Activated naive CD8-positive, alpha-beta T cell treated with anti-CD3 and anti-CD28 coated beads, Interleukin-2, amount 50 U/mL, for 24 hours (primary cell): ENCODE data around the gene AGXT.

ENCODE experiments used
- ATAC-seq: fragments of 150-1000 bp; cut with Tn5 transposase; one replicate; pipeline ENCODE4 v1.10.0; 2021
- DNase-seq: peaks from one replicate; pipeline ENCODE4 v3.0.0; 2021
- H3K27ac Mint-ChIP-seq: one replicate; pipeline ENCODE4 v1.8.0; 2021; ENCODE audit warnings: mild to moderate bottlenecking, mixed read lengths
- H3K27me3 Mint-ChIP-seq: one replicate; pipeline ENCODE4 v1.8.0; 2021; ENCODE audit warnings: mixed read lengths
- H3K36me3 Mint-ChIP-seq: one replicate; pipeline ENCODE4 v1.8.0; 2021; ENCODE audit warnings: low read depth, mixed read lengths
- H3K4me1 Mint-ChIP-seq: one replicate; pipeline ENCODE4 v1.8.0; 2021; ENCODE audit warnings: mixed read lengths
- H3K4me3 Mint-ChIP-seq: one replicate; pipeline ENCODE4 v1.8.0; 2021; ENCODE audit warnings: mild to moderate bottlenecking, moderate library complexity, mixed read lengths
- H3K9me3 Mint-ChIP-seq: one replicate; pipeline ENCODE4 v1.8.0; 2021; ENCODE audit warnings: mixed read lengths

Gene AGXT

GRCh38 chr2:240872317-240873097 lies 3.9 kb downstream of the AGXT start:
- Mint-ChIP-seq H3K27me3 (no peaks in the 10 kb centered on the region), H3K36me3 (no peaks in the 10 kb centered on the region), H3K27ac (no peak overlapping the region), H3K4me3 (no peak overlapping the region), H3K9me3 (no peaks in the 10 kb centered on the region), H3K4me1 (no peaks in the 10 kb centered on the region)
- no peak for ATAC-seq
- no peak for DNase-seq

- no peaks in the 10 kb centered on the region for H3K27me3 Mint-ChIP-seq
- no peaks in the 10 kb centered on the region for H3K36me3 Mint-ChIP-seq
- H3K9me3 Mint-ChIP-seq: no peaks in the 10 kb centered on the region
- ATAC-seq: no peak
- H3K4me1 Mint-ChIP-seq: no peaks in the 10 kb centered on the region
- H3K27ac Mint-ChIP-seq: no peak overlapping the region
- no peak overlapping the region for H3K4me3 Mint-ChIP-seq
- DNase-seq: no peak
These were observed 4.6 kb downstream of the AGXT start for GRCh38 chr2:240873098-240873788.

GRCh38 chr2:240873805-240874714 lies 5.4 kb downstream of the AGXT start:
- ATAC-seq (no peak), DNase-seq (no peak)
- H3K36me3 Mint-ChIP-seq: no peaks in the 10 kb centered on the region
- no peaks in the 10 kb centered on the region for H3K27me3 Mint-ChIP-seq
- H3K27ac Mint-ChIP-seq: no peak overlapping the region
- H3K4me1 Mint-ChIP-seq: no peaks in the 10 kb centered on the region
- no peaks in the 10 kb centered on the region for H3K9me3 Mint-ChIP-seq
- H3K4me3 Mint-ChIP-seq: no peak overlapping the region

- no peak for DNase-seq
- Mint-ChIP-seq H3K4me3 (no peak overlapping the region), H3K9me3 (no peaks in the 10 kb centered on the region)
These were observed 6.1 kb downstream of the AGXT start for GRCh38 chr2:240874715-240875227.

GRCh38 chr2:240875228-240876034 lies 6.8 kb downstream of the AGXT start:
- DNase-seq: no peak
- H3K9me3 Mint-ChIP-seq: no peaks in the 10 kb centered on the region
- ATAC-seq: no peak
- no peaks in the 10 kb centered on the region for H3K36me3 Mint-ChIP-seq
- no peak overlapping the region for H3K4me3 Mint-ChIP-seq
- H3K27me3 Mint-ChIP-seq: no peaks in the 10 kb centered on the region
- no peak overlapping the region for H3K27ac Mint-ChIP-seq
- H3K4me1 Mint-ChIP-seq: no peaks in the 10 kb centered on the region

More at GRCh38 chr2:240874715-240875227, 6.1 kb downstream of the AGXT start:
- H3K4me1 Mint-ChIP-seq: no peaks in the 10 kb centered on the region
- no peaks in the 10 kb centered on the region for H3K36me3 Mint-ChIP-seq
- no peaks in the 10 kb centered on the region for H3K27me3 Mint-ChIP-seq
- ATAC-seq: no peak
- H3K27ac Mint-ChIP-seq: no peak overlapping the region

GRCh38 chr2:240876035-240876474 lies 7.4 kb downstream of the AGXT start:
- Mint-ChIP-seq H3K36me3 (no peaks in the 10 kb centered on the region), H3K4me1 (no peaks in the 10 kb centered on the region), H3K27ac (no peak overlapping the region), H3K9me3 (no peaks in the 10 kb centered on the region), H3K4me3 (no peak overlapping the region), H3K27me3 (no peaks in the 10 kb centered on the region)
- no peak for DNase-seq
- ATAC-seq: no peak

GRCh38 chr2:240876475-240877251 lies 8.0 kb downstream of the AGXT start:
- DNase-seq (no peak), ATAC-seq (peak; percentile 5)
- no peaks in the 10 kb centered on the region for H3K4me1 Mint-ChIP-seq
- no peaks in the 10 kb centered on the region for H3K27me3 Mint-ChIP-seq
- no peak overlapping the region for H3K4me3 Mint-ChIP-seq
- no peak overlapping the region for H3K27ac Mint-ChIP-seq
- no peaks in the 10 kb centered on the region for H3K36me3 Mint-ChIP-seq
- no peaks in the 10 kb centered on the region for H3K9me3 Mint-ChIP-seq

GRCh38 chr2:240877460-240878340 lies 9.1 kb downstream of the AGXT start:
- ATAC-seq: no peak
- Mint-ChIP-seq H3K27me3 (no peaks in the 10 kb centered on the region), H3K9me3 (no peaks in the 10 kb centered on the region), H3K4me1 (no peaks in the 10 kb centered on the region), H3K27ac (no peak overlapping the region), H3K4me3 (no peak overlapping the region), H3K36me3 (no peaks in the 10 kb centered on the region)
- no peak for DNase-seq

GRCh38 chr2:240878341-240878936 lies 9.8 kb downstream of the AGXT start:
- ATAC-seq (no peak), DNase-seq (no peak)
- H3K4me3 Mint-ChIP-seq: no peak overlapping the region
- H3K4me1 Mint-ChIP-seq: no peaks in the 10 kb centered on the region
- no peaks in the 10 kb centered on the region for H3K36me3 Mint-ChIP-seq
- H3K27me3 Mint-ChIP-seq: no peaks in the 10 kb centered on the region
- no peaks in the 10 kb centered on the region for H3K9me3 Mint-ChIP-seq
- no peak overlapping the region for H3K27ac Mint-ChIP-seq

GRCh38 chr2:240879105-240879504 lies 10.5 kb downstream of the AGXT start:
- no peaks in the 10 kb centered on the region for H3K4me1 Mint-ChIP-seq
- H3K4me3 Mint-ChIP-seq: no peak overlapping the region
- DNase-seq (no peak), ATAC-seq (peak; percentile 13)
- no peaks in the 10 kb centered on the region for H3K36me3 Mint-ChIP-seq
- H3K27me3 Mint-ChIP-seq: no peaks in the 10 kb centered on the region
- H3K9me3 Mint-ChIP-seq: no peaks in the 10 kb centered on the region
- no peak overlapping the region for H3K27ac Mint-ChIP-seq

GRCh38 chr2:240881913-240882312 lies 13.3 kb downstream of the AGXT start:
- no peak overlapping the region for H3K4me3 Mint-ChIP-seq
- ATAC-seq (no peak), DNase-seq (no peak)
- H3K27ac Mint-ChIP-seq: no peak overlapping the region
- H3K36me3 Mint-ChIP-seq: no peaks in the 10 kb centered on the region
- H3K9me3 Mint-ChIP-seq: no peaks in the 10 kb centered on the region
- no peaks in the 10 kb centered on the region for H3K4me1 Mint-ChIP-seq
- no peaks in the 10 kb centered on the region for H3K27me3 Mint-ChIP-seq

GRCh38 chr2:240884221-240884620 lies 15.6 kb downstream of the AGXT start:
- ATAC-seq (no peak), DNase-seq (no peak)
- Mint-ChIP-seq H3K27me3 (no peaks in the 10 kb centered on the region), H3K36me3 (no peaks in the 10 kb centered on the region), H3K4me3 (no peak overlapping the region), H3K9me3 (no peaks in the 10 kb centered on the region), H3K4me1 (no peaks in the 10 kb centered on the region), H3K27ac (no peak overlapping the region)
